NCI-H1048 (cell line): ENCODE results near the gene AGTPBP1.

Source experiments
- DNase-seq: peaks from one replicate; lab custom pipeline; 2025; lab: John Stamatoyannopoulos, UW

AGTPBP1 gene

DNA sequence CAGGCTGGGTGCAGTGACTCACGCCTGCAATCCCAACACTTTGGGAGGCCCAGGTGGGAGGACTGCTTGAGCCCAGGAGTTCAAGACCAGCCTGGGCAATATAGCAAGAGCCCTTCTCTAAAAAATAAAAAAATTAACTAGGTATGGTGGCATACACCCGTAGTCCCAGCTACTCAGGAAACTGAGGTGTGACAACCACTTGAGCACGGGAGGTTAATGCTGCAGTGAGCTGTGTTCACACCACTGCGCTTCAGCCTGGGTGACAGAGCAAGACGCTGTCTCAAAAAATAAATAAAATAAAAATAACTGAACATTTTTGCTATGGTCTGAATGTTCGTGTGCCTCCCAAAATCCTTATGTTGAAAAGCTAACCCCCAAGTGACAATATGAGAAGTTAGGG lies 24.5 kb downstream of the AGTPBP1 start:
- DNase-seq: no peak

DNA sequence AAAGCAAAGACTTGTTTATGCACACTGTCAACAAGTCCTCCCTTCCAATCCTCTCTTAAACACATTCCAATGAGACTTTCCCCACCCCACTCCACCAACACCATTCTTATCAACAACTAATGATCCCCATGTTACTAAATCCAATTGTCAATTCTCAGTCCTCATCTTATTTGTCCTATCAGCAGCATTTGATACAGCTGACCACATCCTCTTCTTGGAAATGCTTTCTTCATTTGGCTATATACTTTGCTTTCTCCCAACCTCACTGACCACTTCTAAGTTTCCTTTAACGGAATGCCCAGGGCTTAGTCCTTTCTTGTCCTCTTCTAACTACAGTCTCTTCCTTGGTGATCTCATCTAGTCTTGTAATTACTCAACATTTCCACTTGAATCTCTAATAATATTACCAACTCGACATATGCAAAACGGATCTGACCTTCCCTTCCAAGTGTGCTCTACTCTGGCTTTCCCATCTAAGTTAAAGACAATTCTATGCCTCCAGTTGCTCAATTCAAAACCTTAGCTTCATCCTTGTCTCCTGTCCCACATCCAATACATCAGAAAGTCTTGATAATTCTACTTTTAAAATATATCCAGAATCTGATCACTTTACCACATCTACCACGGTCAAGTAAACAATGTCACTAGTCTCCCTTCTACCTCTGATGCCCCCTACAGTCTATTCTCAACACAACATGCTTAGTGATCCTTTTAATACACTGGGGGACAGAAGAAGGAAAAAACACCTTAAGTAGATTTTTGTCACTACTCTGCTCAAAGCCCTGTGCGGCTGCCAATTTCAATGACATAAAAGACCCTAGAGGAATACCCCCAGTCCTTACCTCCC lies 25.5 kb downstream of the AGTPBP1 start:
- no peak for DNase-seq

DNA sequence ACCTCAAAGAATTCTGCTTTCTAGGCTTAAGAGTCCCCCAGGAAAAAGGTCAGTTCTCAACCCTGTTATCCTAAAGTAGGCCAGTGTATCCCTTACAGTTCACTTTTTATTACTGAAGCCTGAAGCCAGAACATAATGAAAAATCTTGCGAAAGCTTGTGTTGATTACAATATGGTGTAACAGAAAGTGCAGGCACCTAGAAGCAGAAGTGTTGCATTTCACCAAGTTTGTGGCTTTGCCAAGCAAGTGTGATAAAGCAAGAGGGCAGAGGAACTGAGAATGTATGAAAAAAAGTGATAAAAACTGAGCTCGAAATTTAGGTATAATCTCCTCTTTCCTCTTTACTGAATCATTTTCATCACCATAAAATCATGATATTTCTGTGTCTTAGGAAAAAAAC lies 26.2 kb downstream of the AGTPBP1 start:
- DNase-seq: no peak

- DNase-seq: no peak
Observed at GRCh38 chr9:85713897-85714296, 27.9 kb downstream of the AGTPBP1 start.

- no peak for DNase-seq
Observed at GRCh38 chr9:85704744-85705143, 37.0 kb downstream of the AGTPBP1 start.

DNA sequence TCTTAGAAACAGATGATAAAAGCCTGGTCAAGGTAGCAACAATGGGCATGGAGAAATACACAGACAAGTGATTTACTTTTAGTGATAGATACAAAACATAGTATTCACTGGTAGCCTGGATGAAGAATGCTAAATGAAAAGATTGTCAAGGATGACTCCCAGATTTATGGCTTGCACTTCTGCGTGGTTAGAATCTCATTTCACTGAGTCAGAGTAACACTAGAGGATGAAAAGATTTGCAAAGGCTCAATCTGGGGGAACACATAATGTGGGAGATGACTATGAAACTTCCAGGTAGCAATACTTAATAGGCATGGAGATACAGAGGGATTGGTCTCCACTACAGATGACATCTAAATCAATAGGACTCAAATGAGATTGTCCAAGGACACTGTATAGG lies 38.4 kb downstream of the AGTPBP1 start:
- DNase-seq: no peak

DNA sequence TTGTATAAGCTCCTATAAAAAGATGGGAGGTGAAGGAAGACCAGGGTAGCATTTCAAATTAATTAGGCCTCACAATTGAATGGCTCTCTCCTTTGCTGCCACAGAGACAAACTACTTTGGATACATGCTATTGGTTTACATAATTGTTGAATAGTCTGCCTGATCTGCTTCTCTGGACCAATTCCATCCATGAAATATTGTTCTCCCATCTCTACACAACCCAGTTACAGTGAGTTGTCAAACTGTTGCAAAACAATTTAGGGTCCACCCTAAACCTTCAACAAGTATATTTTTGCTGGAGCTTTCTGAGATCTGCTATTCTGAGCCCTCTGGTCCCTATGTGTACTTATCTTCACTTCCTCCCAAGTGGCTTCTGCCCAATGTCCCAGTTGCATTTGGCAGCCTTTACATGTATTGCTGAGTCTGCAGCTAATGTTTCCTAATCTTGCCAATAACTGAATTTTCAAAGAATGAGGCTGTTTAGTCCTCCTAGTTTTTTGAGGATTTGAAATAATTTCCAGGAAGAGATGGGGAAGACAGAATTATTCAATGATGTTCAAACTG lies 38.9 kb downstream of the AGTPBP1 start:
- no peak for DNase-seq

- DNase-seq: no peak
Observed at GRCh38 chr9:85702191-85702590, 39.6 kb downstream of the AGTPBP1 start.

DNA sequence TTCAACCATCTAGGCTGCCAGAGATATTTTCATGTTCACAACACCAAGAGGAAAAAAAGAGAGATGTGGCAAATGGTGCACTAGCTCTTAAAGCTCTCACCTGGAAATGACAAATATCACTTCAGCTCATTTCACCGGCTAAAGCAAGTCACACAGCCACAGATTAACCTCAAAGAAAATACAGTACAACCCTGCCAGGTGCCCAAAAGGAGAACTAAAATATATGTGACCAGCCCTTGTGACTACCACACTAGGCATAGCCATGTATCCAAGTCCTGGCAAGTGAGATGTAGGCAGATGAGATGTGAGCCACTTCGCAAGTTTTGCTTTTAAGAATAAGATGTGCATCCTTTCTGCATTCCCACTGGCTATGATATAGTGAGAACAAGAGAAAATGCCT lies 41.4 kb downstream of the AGTPBP1 start:
- no peak for DNase-seq

DNA sequence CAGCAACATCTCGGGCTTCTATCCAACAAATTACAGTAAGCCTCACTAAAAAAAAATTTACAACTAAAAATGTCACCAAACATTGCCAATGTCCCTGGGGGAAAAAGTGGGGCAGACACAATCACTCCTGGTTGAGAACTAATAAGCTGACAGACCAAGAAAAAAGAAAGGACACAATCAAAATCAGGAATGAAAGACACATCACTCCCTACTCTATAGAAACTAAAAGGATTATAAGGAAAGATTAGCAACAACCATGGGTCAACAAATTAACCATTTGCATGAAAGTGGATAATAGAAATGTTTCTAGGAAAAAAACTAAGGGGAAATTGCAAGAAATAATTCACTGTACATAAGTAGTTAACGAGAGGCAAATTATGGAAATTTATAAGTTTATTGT lies 53.4 kb downstream of the AGTPBP1 start:
- DNase-seq: no peak

DNA sequence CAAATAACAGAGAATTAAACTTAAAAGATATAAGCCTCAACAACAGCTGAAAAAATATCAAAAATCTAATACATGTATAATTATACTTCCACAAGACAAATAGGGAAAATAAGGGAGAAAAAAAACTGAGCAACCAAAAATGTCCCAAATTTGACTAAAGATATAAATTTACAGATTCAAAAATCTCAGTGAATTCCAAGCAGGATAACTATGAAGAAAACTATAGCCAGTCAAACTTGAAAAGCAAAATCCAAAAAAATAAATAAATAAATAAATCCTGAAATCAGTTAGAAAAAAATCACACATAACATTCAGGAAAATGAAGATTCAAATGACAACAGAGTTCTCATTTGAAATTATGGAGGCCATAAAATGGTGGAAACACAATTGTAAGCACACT lies 56.7 kb downstream of the AGTPBP1 start:
- DNase-seq: no peak

GRCh38 chr9:85676790-85677189 lies 65.0 kb downstream of the AGTPBP1 start:
- DNase-seq: no peak

DNA sequence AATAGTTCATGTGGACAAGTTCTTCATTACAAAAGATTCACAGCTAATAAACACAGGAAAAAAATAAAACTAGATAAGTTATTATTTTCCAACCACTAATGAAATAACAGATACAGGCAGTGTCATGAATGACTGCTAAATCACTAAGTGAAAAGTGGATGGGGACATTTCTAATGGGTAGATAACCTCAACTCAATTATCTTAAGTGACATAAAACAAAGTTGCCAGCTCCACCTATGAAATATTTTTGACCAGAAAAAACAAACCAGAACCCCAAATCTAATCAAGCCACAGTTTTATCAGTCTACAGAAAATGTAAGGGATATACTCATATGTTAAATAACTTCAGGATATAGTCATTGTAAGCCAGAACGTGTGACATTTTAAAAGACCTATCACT lies 74.4 kb downstream of the AGTPBP1 start:
- no peak for DNase-seq

DNA sequence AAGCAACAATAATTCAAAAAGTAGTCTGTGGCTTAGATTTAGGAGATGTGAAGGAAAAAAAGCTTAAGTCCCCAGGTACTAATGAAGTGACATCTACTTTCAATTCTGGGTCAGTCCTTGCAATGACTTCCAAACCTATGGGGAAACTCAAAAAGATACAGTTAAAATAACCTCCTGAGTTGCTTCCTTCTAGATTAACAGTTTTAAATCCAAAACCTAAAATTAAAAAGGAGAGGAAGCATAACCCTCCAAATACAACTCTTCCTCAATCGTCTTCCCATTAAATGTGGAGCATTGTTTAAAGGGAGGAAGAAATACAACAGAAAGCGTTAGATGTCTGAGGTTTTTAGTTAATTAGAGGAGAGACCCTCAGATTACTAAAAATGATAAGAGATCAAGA lies 75.7 kb downstream of the AGTPBP1 start:
- no peak for DNase-seq

DNA sequence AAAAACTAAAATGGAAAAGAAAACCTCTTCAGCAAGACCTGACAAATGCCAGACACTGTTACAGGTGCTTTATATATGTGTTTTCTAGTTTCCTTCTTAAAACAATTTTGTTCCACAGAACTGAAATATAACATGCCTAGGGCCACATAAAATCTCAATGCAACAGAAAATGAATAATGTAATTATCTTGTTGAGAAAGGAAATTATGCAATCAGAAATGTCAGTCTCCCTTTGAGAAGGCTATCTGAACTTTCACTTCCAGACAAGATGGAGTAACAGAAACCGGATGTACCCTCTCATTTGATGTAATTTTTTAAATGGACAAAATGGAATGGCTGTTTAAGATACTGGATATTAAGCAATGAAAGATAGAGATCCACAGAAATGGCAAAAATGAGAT lies 79.2 kb downstream of the AGTPBP1 start:
- DNase-seq: no peak

DNA sequence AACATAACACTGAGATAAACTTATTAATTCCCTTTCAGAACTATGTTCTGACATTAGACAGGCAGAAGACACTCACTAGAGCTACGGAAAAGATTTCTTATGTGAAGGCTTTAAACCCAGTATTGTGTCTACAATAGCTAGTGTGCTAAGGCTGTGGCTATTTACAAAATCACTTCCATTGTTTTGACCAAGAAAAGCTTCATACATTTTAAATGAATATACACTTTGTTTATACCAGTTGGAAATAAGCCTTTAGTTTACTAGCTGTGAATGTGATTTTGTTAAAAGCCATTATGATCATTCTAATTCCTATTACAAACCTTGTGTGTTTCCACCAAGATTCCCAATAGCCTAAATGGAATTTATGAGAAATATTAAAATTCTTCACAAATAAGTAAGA lies 83.0 kb downstream of the AGTPBP1 start:
- no peak for DNase-seq

DNA sequence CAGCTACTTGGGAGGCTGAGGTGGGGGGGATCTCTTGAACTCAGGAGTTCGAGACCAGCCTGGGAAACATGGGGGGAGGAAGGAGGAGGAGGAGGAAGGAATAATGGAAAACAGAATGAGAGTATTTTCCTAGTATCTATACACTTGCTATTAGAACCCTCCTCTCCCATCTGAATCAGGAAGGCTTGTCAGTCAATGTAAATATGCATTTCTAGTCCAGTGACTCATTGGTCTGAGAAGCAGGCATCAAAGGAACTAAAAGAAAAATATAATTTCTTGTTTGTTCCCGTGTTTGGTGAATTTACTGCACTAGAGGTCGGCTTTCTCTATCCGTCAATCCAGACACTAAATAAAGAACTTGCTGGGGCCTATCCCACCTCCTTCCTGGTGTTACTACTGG lies 88.6 kb downstream of the AGTPBP1 start:
- DNase-seq: no peak

DNA sequence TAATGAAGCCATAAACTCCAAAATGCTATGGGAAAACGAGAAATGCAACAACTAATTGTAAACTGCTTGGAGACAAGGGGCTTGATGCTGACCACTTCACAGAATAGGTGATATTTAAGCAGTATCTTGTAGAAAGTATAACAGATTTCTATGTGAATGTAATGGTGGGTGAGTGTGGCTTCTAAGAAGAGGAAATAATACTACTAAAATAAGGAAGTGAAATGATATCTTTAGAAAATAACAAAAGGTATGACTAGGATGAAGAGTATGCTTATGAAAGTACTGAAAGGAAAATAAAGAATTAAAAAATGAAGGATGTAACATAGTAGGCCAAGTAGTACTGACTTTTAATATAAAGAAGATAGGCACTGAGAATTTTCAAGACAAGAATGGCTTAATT lies 94.2 kb downstream of the AGTPBP1 start:
- no peak for DNase-seq

DNA sequence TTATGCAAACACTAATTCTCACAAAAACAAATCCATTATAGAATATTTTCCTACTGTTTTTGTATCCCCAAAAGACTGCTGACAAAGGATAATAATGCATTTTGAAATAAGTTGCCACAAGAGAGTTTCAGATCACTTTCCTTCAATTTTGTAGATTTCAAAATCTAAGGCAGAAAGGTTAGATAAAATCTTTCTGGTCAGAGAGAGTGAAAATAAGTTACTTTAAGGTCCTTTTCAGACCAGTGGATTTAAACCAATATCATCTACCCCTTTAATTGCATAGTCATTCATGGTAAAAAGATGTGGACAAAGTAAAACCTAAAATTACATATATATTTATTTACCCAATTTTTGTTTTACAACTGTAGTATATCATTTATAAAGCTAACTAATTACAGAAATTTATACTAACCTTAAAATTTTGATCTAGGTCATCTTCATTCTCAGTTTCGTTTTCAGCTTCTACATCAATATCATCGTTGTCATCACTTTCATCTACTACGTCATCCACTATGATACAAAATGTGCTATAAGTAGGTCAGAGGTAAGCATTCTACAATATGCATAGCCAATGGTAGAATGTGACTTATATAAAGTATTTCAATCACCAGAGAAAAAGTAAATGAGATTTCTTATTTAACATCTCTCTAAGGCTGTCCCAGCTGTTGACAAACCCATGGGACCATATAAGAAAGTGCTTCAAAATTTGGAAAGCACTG lies 95.7 kb downstream of the AGTPBP1 start:
- DNase-seq: no peak

DNA sequence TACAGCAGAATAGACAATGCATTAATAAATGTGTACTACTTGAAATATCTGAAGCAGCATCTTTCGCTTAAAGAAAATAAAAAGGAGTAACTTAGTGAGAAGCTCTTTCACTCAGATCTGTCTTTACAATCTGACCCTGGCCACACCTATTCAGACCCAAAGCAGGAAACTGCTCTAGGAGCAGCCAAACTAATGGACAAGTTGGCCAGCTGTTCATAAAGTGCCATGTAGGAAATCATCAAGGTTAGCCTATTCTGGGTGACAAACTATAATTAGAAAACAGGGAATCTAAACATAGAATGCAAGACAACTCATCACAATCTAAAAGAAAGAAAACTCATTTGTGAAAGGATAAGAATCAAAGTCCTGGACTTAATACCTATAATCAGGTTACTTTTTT lies 101.3 kb downstream of the AGTPBP1 start:
- no peak for DNase-seq

- no peak for DNase-seq
Observed at GRCh38 chr9:85639675-85640186, 102.0 kb downstream of the AGTPBP1 start.

GRCh38 chr9:85631809-85632208 lies 109.9 kb downstream of the AGTPBP1 start:
- no peak for DNase-seq

DNA sequence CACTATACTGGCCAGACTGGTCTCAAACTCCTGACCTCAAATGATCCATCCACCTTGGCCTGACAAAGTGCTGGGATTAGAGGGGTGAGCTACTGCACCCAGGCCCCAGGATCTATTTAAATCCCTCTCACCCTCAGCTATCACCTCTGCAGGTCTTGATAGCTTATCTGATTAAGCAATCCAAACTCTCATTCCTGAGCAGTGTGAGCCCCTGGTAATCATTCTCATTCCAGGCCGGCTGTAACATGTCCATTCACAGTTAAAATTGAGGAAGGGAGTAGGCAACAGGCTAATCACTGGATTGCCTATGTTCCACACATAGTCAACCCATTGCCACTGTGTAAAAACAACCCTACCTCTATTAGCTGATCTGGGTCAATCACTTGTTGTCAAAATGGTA lies 111.1 kb downstream of the AGTPBP1 start:
- DNase-seq: no peak
